ENCODE data around the gene IQGAP3.

DNA sequence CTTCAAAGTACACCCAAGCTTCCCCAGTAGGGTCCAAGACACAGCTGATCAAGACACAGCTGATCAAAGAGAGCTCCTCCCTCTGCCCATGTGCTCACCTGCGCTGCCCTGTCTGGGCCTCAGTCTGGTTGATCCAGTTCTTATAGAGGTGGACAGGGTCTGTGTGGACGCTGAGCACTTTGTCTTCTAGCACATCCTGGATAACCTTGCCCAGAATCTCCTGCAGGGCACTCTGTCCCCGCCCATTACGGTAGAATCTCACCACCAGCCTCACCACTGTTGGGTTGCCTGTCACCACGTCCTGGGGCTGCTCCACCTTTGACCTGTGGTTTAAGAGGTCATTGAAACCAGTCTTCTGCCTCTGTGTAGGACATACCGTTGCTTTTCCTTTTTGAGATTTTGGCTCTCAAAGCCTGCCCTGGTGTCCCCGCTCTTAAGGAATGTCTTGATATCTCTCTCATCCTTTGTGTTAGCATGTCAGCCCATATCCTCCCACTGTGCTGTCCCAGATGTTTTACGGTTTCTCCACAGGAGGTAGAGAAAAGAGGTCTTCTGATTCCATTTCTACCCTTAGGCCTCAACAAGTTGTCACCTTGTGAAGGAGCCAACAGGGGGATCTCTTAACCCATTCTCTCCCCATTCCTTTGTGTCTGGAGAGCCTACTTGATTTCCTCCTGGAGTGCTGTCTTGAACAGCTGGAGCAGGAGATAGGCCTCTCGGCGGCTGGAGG is 33.5 kb downstream of the IQGAP3 start:
- TF ChIP-seq, protein P1, sequence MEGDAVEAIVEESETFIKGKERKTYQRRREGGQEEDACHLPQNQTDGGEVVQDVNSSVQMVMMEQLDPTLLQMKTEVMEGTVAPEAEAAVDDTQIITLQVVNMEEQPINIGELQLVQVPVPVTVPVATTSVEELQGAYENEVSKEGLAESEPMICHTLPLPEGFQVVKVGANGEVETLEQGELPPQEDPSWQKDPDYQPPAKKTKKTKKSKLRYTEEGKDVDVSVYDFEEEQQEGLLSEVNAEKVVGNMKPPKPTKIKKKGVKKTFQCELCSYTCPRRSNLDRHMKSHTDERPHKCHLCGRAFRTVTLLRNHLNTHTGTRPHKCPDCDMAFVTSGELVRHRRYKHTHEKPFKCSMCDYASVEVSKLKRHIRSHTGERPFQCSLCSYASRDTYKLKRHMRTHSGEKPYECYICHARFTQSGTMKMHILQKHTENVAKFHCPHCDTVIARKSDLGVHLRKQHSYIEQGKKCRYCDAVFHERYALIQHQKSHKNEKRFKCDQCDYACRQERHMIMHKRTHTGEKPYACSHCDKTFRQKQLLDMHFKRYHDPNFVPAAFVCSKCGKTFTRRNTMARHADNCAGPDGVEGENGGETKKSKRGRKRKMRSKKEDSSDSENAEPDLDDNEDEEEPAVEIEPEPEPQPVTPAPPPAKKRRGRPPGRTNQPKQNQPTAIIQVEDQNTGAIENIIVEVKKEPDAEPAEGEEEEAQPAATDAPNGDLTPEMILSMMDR (IDR thresholded peaks at IDR 0.05; ENCODE audit: poor library complexity, severe bottlenecking): no peak
- TF ChIP-seq EZH2 (IDR thresholded peaks at IDR 0.05; ENCODE audit: borderline replicate concordance, insufficient read depth, low read length, poor library complexity, severe bottlenecking) (no peak), EP300 (conservative IDR thresholded peaks at IDR 0.05; ENCODE audit: poor library complexity, severe bottlenecking) (no peak), TAF1 (IDR thresholded peaks at IDR 0.05; ENCODE audit: low read depth) (no peak), SMC3 (conservative IDR thresholded peaks at IDR 0.05; ENCODE audit: poor library complexity) (no peak), POLR2AphosphoS5 (IDR thresholded peaks at IDR 0.05) (no peak)
- TF ChIP-seq, protein P2, sequence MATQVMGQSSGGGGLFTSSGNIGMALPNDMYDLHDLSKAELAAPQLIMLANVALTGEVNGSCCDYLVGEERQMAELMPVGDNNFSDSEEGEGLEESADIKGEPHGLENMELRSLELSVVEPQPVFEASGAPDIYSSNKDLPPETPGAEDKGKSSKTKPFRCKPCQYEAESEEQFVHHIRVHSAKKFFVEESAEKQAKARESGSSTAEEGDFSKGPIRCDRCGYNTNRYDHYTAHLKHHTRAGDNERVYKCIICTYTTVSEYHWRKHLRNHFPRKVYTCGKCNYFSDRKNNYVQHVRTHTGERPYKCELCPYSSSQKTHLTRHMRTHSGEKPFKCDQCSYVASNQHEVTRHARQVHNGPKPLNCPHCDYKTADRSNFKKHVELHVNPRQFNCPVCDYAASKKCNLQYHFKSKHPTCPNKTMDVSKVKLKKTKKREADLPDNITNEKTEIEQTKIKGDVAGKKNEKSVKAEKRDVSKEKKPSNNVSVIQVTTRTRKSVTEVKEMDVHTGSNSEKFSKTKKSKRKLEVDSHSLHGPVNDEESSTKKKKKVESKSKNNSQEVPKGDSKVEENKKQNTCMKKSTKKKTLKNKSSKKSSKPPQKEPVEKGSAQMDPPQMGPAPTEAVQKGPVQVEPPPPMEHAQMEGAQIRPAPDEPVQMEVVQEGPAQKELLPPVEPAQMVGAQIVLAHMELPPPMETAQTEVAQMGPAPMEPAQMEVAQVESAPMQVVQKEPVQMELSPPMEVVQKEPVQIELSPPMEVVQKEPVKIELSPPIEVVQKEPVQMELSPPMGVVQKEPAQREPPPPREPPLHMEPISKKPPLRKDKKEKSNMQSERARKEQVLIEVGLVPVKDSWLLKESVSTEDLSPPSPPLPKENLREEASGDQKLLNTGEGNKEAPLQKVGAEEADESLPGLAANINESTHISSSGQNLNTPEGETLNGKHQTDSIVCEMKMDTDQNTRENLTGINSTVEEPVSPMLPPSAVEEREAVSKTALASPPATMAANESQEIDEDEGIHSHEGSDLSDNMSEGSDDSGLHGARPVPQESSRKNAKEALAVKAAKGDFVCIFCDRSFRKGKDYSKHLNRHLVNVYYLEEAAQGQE (IDR thresholded peaks at IDR 0.05; ENCODE audit: borderline replicate concordance): no peak
